CD8-positive, alpha-beta memory T cell (primary cell): ENCODE data around the gene C2orf74. TPM values are rescaled to one million over a fixed set of nuclear protein-coding genes. Genes with fewer than 3 reads are reported as not detected.
"Not testable (repeated sequence)": the region's sequence is repeated elsewhere in the genome, so short reads cannot be mapped to it uniquely, and the experiment has no call there.

Experiments
- CTCF ChIA-PET: fragments of 350-600 bp; sonication (Branson Sonifier 250); formaldehyde crosslinking; loops from one replicate; lab custom pipeline; 2021; ENCODE audit warnings: antibody characterized with exemption; lab: Charles Lee
- POLR2A ChIA-PET: fragments of 350-600 bp; sonication (Branson Sonifier 250); formaldehyde crosslinking; loops from one replicate; lab custom pipeline; 2021; ENCODE audit warnings: antibody characterized with exemption; lab: Charles Lee
- DNase-seq, 5 donors: peaks; one replicate each; pipeline versions ENCODE4 v3.0.0 to v3.0.0-alpha.2; 2020 to 2022; ENCODE audit warnings: mixed read lengths in 1 of 5
- H3K27ac ChIP-seq: one replicate; pipeline ENCODE4 v1.7.0; 2013; ENCODE audit warnings: low read depth, mild to moderate bottlenecking, low read length, moderate library complexity
- H3K27me3 ChIP-seq: 2 replicates; pipeline ENCODE4 v1.7.0; 2013; ENCODE audit warnings: low read length, mild to moderate bottlenecking; ENCODE audit not compliant: insufficient read depth, poor library complexity, severe bottlenecking
- H3K36me3 ChIP-seq: 2 replicates; pipeline ENCODE4 v1.7.0; 2013; ENCODE audit warnings: mild to moderate bottlenecking, low read length, moderate library complexity; ENCODE audit not compliant: insufficient read depth
- H3K4me1 ChIP-seq: 2 replicates; pipeline ENCODE4 v1.7.0; 2013; ENCODE audit warnings: mild to moderate bottlenecking, low read length, moderate library complexity; ENCODE audit not compliant: insufficient read depth
- H3K4me3 ChIP-seq: 2 replicates; pipeline ENCODE4 v1.7.0; 2013; ENCODE audit warnings: mild to moderate bottlenecking, low read length
- H3K9me3 ChIP-seq: 2 replicates; pipeline ENCODE4 v1.7.0; 2013; ENCODE audit warnings: mild to moderate bottlenecking, low read length
- H3K27ac Mint-ChIP-seq, 8 donors: one replicate each; pipeline ENCODE4 v1.8.0; 2020 to 2021; ENCODE audit warnings: mixed read lengths in 8 of 8, mild to moderate bottlenecking in 6 of 8, inconsistent platforms in 3 of 8, moderate library complexity in 3 of 8
- H3K27me3 Mint-ChIP-seq, 2 donors: one replicate each; pipeline ENCODE4 v1.8.0; 2020 to 2021; ENCODE audit warnings: mixed read lengths in 2 of 2, mild to moderate bottlenecking in 1 of 2, moderate library complexity in 1 of 2
- H3K36me3 Mint-ChIP-seq, 3 donors: one replicate each; pipeline ENCODE4 v1.8.0; 2020 to 2021; ENCODE audit warnings: mixed read lengths in 3 of 3, inconsistent platforms in 1 of 3, mild to moderate bottlenecking in 1 of 3
- H3K4me1 Mint-ChIP-seq, 3 donors: one replicate each; pipeline ENCODE4 v1.8.0; 2020 to 2021; ENCODE audit warnings: mixed read lengths in 3 of 3, inconsistent platforms in 1 of 3, mild to moderate bottlenecking in 1 of 3
- H3K4me3 Mint-ChIP-seq, 7 donors: one replicate each; pipeline ENCODE4 v1.8.0; 2020 to 2021; ENCODE audit warnings: mixed read lengths in 7 of 7, mild to moderate bottlenecking in 6 of 7, moderate library complexity in 4 of 7, inconsistent platforms in 2 of 7
- H3K9me3 Mint-ChIP-seq, 5 donors: one replicate each; pipeline ENCODE4 v1.8.0; 2020 to 2022; ENCODE audit warnings: mixed read lengths in 5 of 5, mild to moderate bottlenecking in 3 of 5, moderate library complexity in 2 of 5, inconsistent platforms in 1 of 5
- polyA plus RNA-seq: library from polyadenylated mRNA; unstranded; fragments of 300-500 nt; fragmentation: Illumina TruSeq; gene quantifications from one replicate; pipeline ENCODE4 v1.2.3, GENCODE V29; 2021
- total RNA-seq, 2 experiments: library from RNA; stranded (reverse); gene quantifications; one replicate each; pipeline ENCODE4 v1.2.3, GENCODE V29; 2021

C2orf74 gene
- 10 to 100 TPM; 12.5 to 14.1 TPM for total RNA-seq
- polyA plus RNA-seq: 46.6 TPM

GRCh38 chr2:61161888-61162287 lies at the start of gene C2orf74:
TSS of gene C2orf74 (plus strand) at chr2:61162188. CDS start at chr2:61162515, 327 bp downstream.
- H3K27me3 ChIP-seq: no peaks in the 10 kb centered on the region
- no peaks in the 10 kb centered on the region for H3K9me3 ChIP-seq
- H3K27ac ChIP-seq: no peak within 1 kb of the TSS
- Mint-ChIP-seq H3K27ac (peak within 1 kb of the TSS in 2 of 8 donors; percentile 9 to 80), H3K4me1 (peaks cover 0 to 6% (median 3%) of the 10 kb centered on the region in 3 donors), H3K36me3 (peaks cover 34 to 69% (median 35%) of the 10 kb centered on the region in 3 donors), H3K27me3 (no peaks in the 10 kb centered on the region), H3K4me3 (no peak within 1 kb of the TSS), H3K9me3 (peaks cover 0 to 4% (median 0%) of the 10 kb centered on the region in 5 donors)
- ChIA-PET POLR2A (no interaction called here), CTCF (no interaction called here)
- H3K36me3 ChIP-seq: no peaks in the 10 kb centered on the region
- H3K4me1 ChIP-seq: no peaks in the 10 kb centered on the region
- H3K4me3 ChIP-seq: no peak within 1 kb of the TSS
- DNase-seq: no peak

DNA sequence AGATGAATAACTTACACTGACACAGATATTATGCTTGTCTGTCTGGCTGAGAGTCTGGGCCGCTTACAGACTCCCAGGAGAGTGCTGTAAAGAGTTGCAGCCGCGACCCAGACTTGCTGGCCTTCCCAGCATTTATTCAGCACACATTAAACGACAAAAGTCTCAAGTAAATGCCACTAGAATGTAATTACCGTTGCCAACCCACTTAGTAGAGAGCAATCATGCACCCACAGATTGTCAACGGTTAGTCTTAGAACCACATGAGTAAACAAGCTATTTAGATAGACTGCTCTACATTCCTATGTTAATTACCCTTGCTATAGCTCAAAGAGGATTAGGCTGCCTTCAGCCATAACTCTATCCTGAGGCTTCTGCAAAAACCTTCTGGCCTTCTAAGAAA lies 47.8 kb upstream of the C2orf74 start:
- Histone ChIP-seq H3K9me3 (no peaks in the 10 kb centered on the region), H3K36me3 (no peaks in the 10 kb centered on the region), H3K27ac (no peak overlapping the region), H3K4me3 (no peak overlapping the region), H3K27me3 (no peaks in the 10 kb centered on the region), H3K4me1 (no peaks in the 10 kb centered on the region)
- peaks cover 14 to 24% (median 22%) of the 10 kb centered on the region in 3 donors for H3K36me3 Mint-ChIP-seq
- no peak overlapping the region for H3K27ac Mint-ChIP-seq
- H3K4me1 Mint-ChIP-seq: no peaks in the 10 kb centered on the region
- H3K9me3 Mint-ChIP-seq: peaks cover 0 to 3% (median 0%) of the 10 kb centered on the region in 5 donors
- POLR2A ChIA-PET: no interaction called here
- DNase-seq: no peak
- no peak overlapping the region for H3K4me3 Mint-ChIP-seq
- CTCF ChIA-PET: no interaction called here
- H3K27me3 Mint-ChIP-seq: no peaks in the 10 kb centered on the region

DNA sequence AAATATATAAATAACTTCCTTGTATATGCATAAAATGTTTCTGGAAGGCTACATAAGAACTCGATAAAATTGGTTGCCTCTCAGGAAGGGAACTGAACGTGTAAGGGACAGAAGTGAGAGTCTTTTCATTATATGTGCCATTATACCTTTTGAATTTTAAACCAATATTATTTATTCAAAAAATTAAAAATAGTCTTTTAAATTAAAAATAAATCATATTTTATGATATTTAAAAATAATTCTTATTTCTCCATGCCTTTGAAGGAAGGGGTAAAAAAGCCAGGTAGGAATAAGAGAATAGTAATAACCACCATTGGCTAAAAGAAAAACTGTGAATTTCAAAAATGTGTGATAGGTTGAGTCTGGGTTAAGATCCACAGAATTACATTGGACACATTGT lies 45.7 kb upstream of the C2orf74 start:
- H3K4me3 Mint-ChIP-seq: no peak overlapping the region
- Histone ChIP-seq H3K9me3 (no peaks in the 10 kb centered on the region), H3K4me3 (no peak overlapping the region), H3K4me1 (no peaks in the 10 kb centered on the region), H3K27ac (no peak overlapping the region), H3K27me3 (no peaks in the 10 kb centered on the region), H3K36me3 (no peaks in the 10 kb centered on the region)
- peak overlapping the region in 1 of 8 donors; percentile 10 for H3K27ac Mint-ChIP-seq
- peaks cover 17 to 23% (median 21%) of the 10 kb centered on the region in 3 donors for H3K36me3 Mint-ChIP-seq
- H3K9me3 Mint-ChIP-seq: peaks cover 0 to 3% (median 0%) of the 10 kb centered on the region in 5 donors
- ChIA-PET POLR2A (no interaction called here), CTCF (no interaction called here)
- no peak for DNase-seq
- no peaks in the 10 kb centered on the region for H3K27me3 Mint-ChIP-seq
- no peaks in the 10 kb centered on the region for H3K4me1 Mint-ChIP-seq

DNA sequence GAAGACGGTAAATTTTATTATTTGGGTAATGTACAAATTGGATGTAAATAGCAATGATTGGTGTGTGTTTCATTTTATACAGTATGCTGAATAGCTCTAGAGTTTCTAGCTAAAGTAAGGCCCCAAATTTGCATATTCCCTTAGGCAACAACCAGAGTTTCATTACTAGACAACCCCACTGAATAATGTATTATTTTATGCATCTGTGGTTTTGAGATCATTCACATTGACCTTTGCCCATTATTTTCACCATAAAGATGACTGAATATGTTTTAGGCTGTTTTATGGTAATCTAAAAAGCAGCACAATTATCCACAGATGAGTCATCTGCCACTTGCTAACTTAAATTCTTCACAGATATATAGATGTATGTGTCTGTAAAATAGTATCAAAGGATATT lies 44.5 kb upstream of the C2orf74 start:
- Mint-ChIP-seq H3K4me1 (no peaks in the 10 kb centered on the region), H3K9me3 (peaks cover 0 to 3% (median 0%) of the 10 kb centered on the region in 5 donors), H3K27me3 (no peaks in the 10 kb centered on the region), H3K27ac (no peak overlapping the region), H3K36me3 (peaks cover 14 to 20% (median 15%) of the 10 kb centered on the region in 3 donors), H3K4me3 (no peak overlapping the region)
- POLR2A ChIA-PET: no interaction called here
- no peak for DNase-seq
- CTCF ChIA-PET: no interaction called here
- H3K4me3 ChIP-seq: no peak overlapping the region
- no peaks in the 10 kb centered on the region for H3K4me1 ChIP-seq
- no peaks in the 10 kb centered on the region for H3K27me3 ChIP-seq
- H3K36me3 ChIP-seq: no peaks in the 10 kb centered on the region
- no peak overlapping the region for H3K27ac ChIP-seq
- H3K9me3 ChIP-seq: no peaks in the 10 kb centered on the region

DNA sequence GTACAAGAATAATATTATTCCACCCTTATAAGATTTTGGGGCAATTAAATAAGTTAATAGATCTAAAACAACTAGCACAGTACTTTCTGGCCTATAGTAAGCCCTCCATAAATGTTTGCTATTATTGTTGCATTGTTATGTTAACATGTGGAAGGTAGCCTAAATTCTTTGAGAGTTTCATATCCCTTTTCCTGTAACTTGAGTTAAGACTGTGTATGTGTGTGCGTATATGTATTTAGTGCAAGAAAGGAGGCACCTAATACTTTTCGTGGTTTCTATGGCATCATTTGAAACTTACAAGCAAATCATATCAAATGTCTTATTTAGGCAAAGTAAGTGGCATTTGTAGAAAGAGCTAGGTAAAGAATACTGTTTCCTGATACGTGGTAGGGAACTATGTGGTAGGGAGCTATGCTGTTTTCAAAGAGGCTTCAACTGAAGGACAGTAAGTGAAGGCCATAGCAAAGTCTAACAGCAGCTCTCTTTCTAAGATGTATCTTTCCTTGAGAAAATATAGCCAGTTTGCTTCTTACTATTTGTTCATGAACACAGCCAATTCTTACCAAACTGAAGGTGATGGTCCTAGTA lies 36.8 kb upstream of the C2orf74 start:
- H3K4me3 Mint-ChIP-seq: no peak overlapping the region
- CTCF ChIA-PET: no interaction called here
- Histone ChIP-seq H3K27ac (no peak overlapping the region), H3K27me3 (no peaks in the 10 kb centered on the region), H3K36me3 (no peaks in the 10 kb centered on the region), H3K4me1 (no peaks in the 10 kb centered on the region), H3K9me3 (no peaks in the 10 kb centered on the region), H3K4me3 (no peak overlapping the region)
- H3K36me3 Mint-ChIP-seq: peaks cover 0 to 8% (median 2%) of the 10 kb centered on the region in 3 donors
- POLR2A ChIA-PET: no interaction called here
- DNase-seq: no peak
- H3K27ac Mint-ChIP-seq: no peak overlapping the region
- H3K9me3 Mint-ChIP-seq: peaks cover 0 to 7% (median 3%) of the 10 kb centered on the region in 5 donors
- H3K27me3 Mint-ChIP-seq: peaks cover 0 to 1% of the 10 kb centered on the region in 2 donors
- no peaks in the 10 kb centered on the region for H3K4me1 Mint-ChIP-seq

GRCh38 chr2:61125798-61126197 lies 36.2 kb upstream of the C2orf74 start:
- Histone ChIP-seq H3K4me3 (no peak overlapping the region), H3K36me3 (no peaks in the 10 kb centered on the region), H3K27me3 (no peaks in the 10 kb centered on the region), H3K27ac (no peak overlapping the region), H3K9me3 (no peaks in the 10 kb centered on the region), H3K4me1 (no peaks in the 10 kb centered on the region)
- Mint-ChIP-seq H3K9me3 (peaks cover 0 to 7% (median 3%) of the 10 kb centered on the region in 5 donors), H3K4me1 (no peaks in the 10 kb centered on the region), H3K36me3 (peaks cover 0 to 8% (median 2%) of the 10 kb centered on the region in 3 donors), H3K4me3 (no peak overlapping the region), H3K27ac (no peak overlapping the region), H3K27me3 (peaks cover 0 to 1% of the 10 kb centered on the region in 2 donors)
- CTCF ChIA-PET: no interaction called here
- POLR2A ChIA-PET: no interaction called here
- no peak for DNase-seq

DNA sequence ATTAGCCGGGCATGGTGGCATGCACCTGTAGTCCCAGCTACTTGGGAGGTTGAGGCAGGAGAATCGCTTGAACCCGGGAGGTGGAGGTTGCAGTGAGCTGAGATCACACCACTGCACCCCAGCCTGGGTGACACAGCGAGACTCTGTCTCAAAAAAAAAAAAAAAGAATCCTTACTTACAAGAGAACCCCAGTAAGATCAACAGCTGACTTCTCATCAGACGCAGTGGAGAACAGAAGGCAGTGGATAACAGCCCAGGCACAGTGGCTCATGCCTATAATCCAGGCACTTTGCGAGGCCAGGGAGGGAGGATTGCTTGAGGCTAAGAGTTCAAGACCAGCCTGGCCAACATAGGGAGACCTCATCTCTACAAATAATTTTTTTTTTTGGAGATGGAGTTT lies 33.9 kb upstream of the C2orf74 start:
- H3K4me3 Mint-ChIP-seq, POLR2A ChIA-PET, H3K27ac Mint-ChIP-seq, H3K36me3 Mint-ChIP-seq, H3K27ac ChIP-seq, H3K27me3 ChIP-seq, DNase-seq, CTCF ChIA-PET, H3K4me3 ChIP-seq, H3K4me1 Mint-ChIP-seq, H3K4me1 ChIP-seq, H3K9me3 ChIP-seq, H3K27me3 Mint-ChIP-seq, H3K9me3 Mint-ChIP-seq, H3K36me3 ChIP-seq: not testable (repeated sequence)

- Histone ChIP-seq H3K9me3 (no peaks in the 10 kb centered on the region), H3K4me1 (no peaks in the 10 kb centered on the region), H3K27ac (no peak overlapping the region), H3K4me3 (no peak overlapping the region), H3K36me3 (no peaks in the 10 kb centered on the region), H3K27me3 (no peaks in the 10 kb centered on the region)
- Mint-ChIP-seq H3K36me3 (no peaks in the 10 kb centered on the region), H3K27ac (no peak overlapping the region), H3K4me3 (no peak overlapping the region), H3K9me3 (no peaks in the 10 kb centered on the region), H3K27me3 (no peaks in the 10 kb centered on the region), H3K4me1 (no peaks in the 10 kb centered on the region)
- CTCF ChIA-PET: no interaction called here
- POLR2A ChIA-PET: no interaction called here
- no peak for DNase-seq
Observed at GRCh38 chr2:61134141-61134540, 27.8 kb upstream of the C2orf74 start.
